ENCODE measurements around the gene FUT1. TPM values are rescaled to one million over a fixed set of nuclear protein-coding genes. Genes with fewer than 3 reads are reported as not detected.
A peak's percentile ranks its signal among the peaks of the same experiment; 100 is the strongest.

The FUT1 gene
- total RNA-seq (2022): 26.1 and 30.5 TPM in 2 replicates
- percentile 80 among the genes with signal in this experiment for Bru-seq, nascent RNA
- percentile 86 among the genes with signal in this experiment for BruChase-seq, experiment 1, labeled RNA remaining after a 2-hour chase
- percentile 87 among the genes with signal in this experiment for BruChase-seq, experiment 2, labeled RNA remaining after a 6-hour chase
- long read RNA-seq, partial matches to known transcripts: 39 of 47 reads
- long read RNA-seq, other reads (novel, unspliced or antisense): 6 of 47 reads

GRCh38 chr19:48752496-48753365 is at the start of gene FUT1:
FUT1 (minus strand) TSS chr19:48752641; CDS start chr19:48751281, 1,360 bp downstream.
- Mint-ChIP-seq H3K27me3 (ENCODE audit: insufficient read depth, unreplicated experiment) (no peaks in the 10 kb centered on the region), H3K36me3 (ENCODE audit: insufficient read depth, unreplicated experiment) (peaks cover 43% of the 10 kb centered on the region)
- peak; percentile 97 to 99 for DNase-seq

GRCh38 chr19:48799358-48800300 is 47.2 kb upstream of the FUT1 start:
- BruUV-seq (replicated peaks): no TSS peak
- no peaks in the 10 kb centered on the region for H3K9me3 ChIP-seq
- intact Hi-C loops (cut with micrococcal nuclease; ENCODE audit: unreplicated experiment): no loop called here
- Mint-ChIP-seq H3K9me3 (ENCODE audit: unreplicated experiment) (no peaks in the 10 kb centered on the region), H3K27ac (ENCODE audit: unreplicated experiment) (no peak overlapping the region), H3K36me3 (ENCODE audit: insufficient read depth, unreplicated experiment) (peaks cover 28% of the 10 kb centered on the region), H3K4me1 (ENCODE audit: low read depth, unreplicated experiment) (peaks cover 9% of the 10 kb centered on the region), H3K4me3 (ENCODE audit: unreplicated experiment) (no peak overlapping the region), H3K27me3 (ENCODE audit: insufficient read depth, unreplicated experiment) (no peaks in the 10 kb centered on the region)
- ChIA-PET CTCF (interaction anchor here (0.6 to 1.1 kb wide), 2 partner anchors 31 to 45 kb away, joined by 5 to 6 read pairs; no protein-coding TSS in a partner anchor), POLR2A (no interaction called here)
- DNase-seq: no peak
- H3K4me3 ChIP-seq (ENCODE audit: low read depth, low read length): no peak overlapping the region
- no peak for TF ChIP-seq CTCF (IDR thresholded peaks at IDR 0.05; ENCODE audit: insufficient read depth in 1 of 2, low read depth in 1 of 2, low read length in 1 of 2, severe bottlenecking in 1 of 2, unreplicated experiment in 1 of 2)
- no peaks in the 10 kb centered on the region for H3K27me3 ChIP-seq (replicated peaks; ENCODE audit: control insufficient read depth, insufficient read depth, low read length)
- H3K36me3 ChIP-seq (ENCODE audit: control insufficient read depth, insufficient read depth, low read length): no peaks in the 10 kb centered on the region
- peaks cover 8% of the 10 kb centered on the region for H3K4me1 ChIP-seq

More at GRCh38 chr19:48752496-48753365, at the start of gene FUT1:
- H3K27me3 ChIP-seq (replicated peaks; ENCODE audit: control insufficient read depth, insufficient read depth, low read length): no peaks in the 10 kb centered on the region
- ChIA-PET CTCF (no interaction called here), POLR2A (no interaction called here)
- peak; percentile 64 to 71 for TF ChIP-seq CTCF (IDR thresholded peaks at IDR 0.05; ENCODE audit: insufficient read depth in 1 of 2, low read depth in 1 of 2, low read length in 1 of 2, severe bottlenecking in 1 of 2, unreplicated experiment in 1 of 2)
- peak within 1 kb of the TSS; percentile 39 for H3K4me3 ChIP-seq (ENCODE audit: low read depth, low read length)
- H3K4me1 ChIP-seq: peaks cover 31% of the 10 kb centered on the region
- Mint-ChIP-seq H3K4me1 (ENCODE audit: low read depth, unreplicated experiment) (peaks cover 33% of the 10 kb centered on the region), H3K9me3 (ENCODE audit: unreplicated experiment) (no peaks in the 10 kb centered on the region), H3K4me3 (ENCODE audit: unreplicated experiment) (peak within 1 kb of the TSS; percentile 89), H3K27ac (ENCODE audit: unreplicated experiment) (peak within 1 kb of the TSS; percentile 96)
- H3K36me3 ChIP-seq (ENCODE audit: control insufficient read depth, insufficient read depth, low read length): no peaks in the 10 kb centered on the region
- intact Hi-C loops (cut with micrococcal nuclease; ENCODE audit: unreplicated experiment): loop anchor here (1.0 kb wide), 1 partner anchor 13 kb away; no protein-coding TSS in a partner anchor
- H3K9me3 ChIP-seq: no peaks in the 10 kb centered on the region
- BruUV-seq (replicated peaks): no TSS peak
